LNCaP clone FGC (cell line): ENCODE measurements around the gene ARRB1.
A peak's percentile ranks its signal among the peaks of the same experiment; 100 is the strongest.

Experiments
- DNase-seq: peaks from one replicate; pipeline ENCODE4 v3.0.0-alpha.2; 2011; ENCODE audit warnings: low read depth
- H3K4me3 ChIP-seq: 2 replicates; pipeline ENCODE4 v1.5.1; 2011; ENCODE audit warnings: mild to moderate bottlenecking, low read depth, low read length, control low read depth
- TF ChIP-seq, protein P1 (sequence below): IDR thresholded peaks from 2 replicates; pipeline ENCODE4 v1.5.1; 2012; ENCODE audit warnings: mild to moderate bottlenecking; ENCODE audit not compliant: control insufficient read depth, insufficient read depth; ENCODE audit errors: extremely low read depth

ARRB1 gene

DNA sequence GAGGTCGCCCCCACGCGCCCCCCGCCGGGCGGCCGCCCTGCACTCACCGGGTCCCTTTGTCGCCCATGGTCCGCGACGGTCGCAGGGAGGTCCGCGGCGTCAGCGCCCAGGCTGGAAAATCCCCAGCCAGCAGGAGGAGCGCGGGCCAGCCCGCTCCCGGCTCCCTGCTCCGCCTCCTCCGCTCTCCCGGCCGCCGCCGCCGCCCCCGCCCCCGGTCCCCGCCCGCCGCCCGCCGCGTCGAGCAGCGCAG, at the start of gene ARRB1:
ARRB1 (minus strand) TSS at position 121 of the 250 bp plus-strand sequence; CDS start at position 67, 54 bp downstream.
- peak within 1 kb of the TSS; percentile 72 for H3K4me3 ChIP-seq
- DNase-seq = no peak
- TF ChIP-seq, protein P1, sequence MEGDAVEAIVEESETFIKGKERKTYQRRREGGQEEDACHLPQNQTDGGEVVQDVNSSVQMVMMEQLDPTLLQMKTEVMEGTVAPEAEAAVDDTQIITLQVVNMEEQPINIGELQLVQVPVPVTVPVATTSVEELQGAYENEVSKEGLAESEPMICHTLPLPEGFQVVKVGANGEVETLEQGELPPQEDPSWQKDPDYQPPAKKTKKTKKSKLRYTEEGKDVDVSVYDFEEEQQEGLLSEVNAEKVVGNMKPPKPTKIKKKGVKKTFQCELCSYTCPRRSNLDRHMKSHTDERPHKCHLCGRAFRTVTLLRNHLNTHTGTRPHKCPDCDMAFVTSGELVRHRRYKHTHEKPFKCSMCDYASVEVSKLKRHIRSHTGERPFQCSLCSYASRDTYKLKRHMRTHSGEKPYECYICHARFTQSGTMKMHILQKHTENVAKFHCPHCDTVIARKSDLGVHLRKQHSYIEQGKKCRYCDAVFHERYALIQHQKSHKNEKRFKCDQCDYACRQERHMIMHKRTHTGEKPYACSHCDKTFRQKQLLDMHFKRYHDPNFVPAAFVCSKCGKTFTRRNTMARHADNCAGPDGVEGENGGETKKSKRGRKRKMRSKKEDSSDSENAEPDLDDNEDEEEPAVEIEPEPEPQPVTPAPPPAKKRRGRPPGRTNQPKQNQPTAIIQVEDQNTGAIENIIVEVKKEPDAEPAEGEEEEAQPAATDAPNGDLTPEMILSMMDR = no peak; the same call in 1 of the 2 replicates

DNA sequence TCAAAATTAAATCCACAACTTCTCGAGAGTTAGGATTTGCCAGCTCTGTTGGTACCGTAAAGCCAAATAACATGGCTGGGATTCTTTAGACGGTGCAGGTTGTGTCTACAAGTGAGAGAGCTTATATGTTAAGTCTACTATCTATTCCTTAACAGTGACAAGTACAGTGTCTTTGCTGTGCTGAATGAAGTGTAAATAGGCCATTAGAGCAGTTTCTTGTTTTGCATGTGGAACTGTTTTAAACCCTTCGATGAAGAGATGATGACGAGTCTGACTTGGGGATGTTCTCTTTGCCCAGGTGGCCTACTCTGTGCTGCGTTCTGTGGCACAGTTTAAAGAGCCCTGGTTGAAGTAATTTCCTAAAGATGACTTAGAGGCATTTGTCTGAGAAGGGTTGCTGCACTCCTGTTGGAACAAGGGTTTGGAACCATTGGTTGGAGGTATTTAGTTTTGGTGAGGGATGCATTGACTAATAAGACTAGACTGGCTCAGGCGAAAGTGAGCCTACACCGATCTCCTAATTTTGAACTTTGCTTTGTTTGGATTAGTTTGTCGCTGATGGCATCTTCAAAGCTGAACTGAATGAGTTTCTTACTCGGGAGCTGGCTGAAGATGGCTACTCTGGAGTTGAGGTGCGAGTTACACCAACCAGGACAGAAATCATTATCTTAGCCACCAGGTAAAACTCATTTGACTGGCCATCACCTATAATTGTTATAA, 48.8 kb upstream of the ARRB1 start:
- TF ChIP-seq, protein P1 = no peak
- peak overlapping the region; percentile 70 for H3K4me3 ChIP-seq
- DNase-seq = no peak

DNA sequence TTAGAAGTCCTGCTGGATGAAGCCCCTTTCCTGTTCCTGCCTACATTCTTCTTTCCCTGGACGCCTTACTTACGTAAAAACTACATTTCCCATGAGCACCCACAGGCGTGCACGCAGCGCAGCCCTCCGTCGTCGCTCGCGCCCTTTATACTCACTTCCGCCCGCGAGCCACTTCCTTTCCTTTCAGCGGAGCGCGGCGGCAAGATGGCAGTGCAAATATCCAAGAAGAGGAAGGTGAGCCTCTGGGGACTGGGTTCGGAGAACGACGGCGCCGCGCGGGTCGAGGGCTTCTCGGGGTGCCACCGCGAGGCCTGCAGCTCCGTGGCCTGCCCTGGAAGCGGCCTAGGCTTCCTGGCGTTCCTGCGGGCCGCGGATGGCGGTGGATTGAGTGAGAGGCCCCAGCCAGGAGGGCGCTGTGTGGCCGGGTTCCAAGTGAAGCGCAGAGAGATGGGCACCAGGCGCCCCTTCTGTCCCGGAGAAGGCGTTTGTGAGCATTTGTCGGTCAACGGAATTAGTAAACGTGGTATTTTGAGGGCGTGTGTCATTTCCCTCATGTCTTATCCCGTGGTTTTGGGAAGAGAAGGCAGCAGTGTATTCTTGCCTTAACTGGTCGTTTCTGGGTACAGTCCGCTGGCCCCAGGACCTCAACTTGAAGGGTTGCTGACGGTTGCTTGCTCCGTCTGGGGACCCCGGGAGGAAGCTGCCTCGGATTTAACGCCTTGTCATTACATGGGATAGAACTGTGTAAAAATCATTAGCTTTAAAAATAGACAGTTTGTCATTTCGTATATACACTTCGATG, 48.1 kb upstream of the ARRB1 start, which contains the start of gene RPS3:
RPS3 (plus strand) TSS at position 175 of the 802 bp plus-strand sequence; CDS start at position 205, 30 bp downstream.
- TF ChIP-seq, protein P1 = no peak
- H3K4me3 ChIP-seq = peak within 1 kb of the TSS; percentile 70
- peak; percentile 76 for DNase-seq

DNA sequence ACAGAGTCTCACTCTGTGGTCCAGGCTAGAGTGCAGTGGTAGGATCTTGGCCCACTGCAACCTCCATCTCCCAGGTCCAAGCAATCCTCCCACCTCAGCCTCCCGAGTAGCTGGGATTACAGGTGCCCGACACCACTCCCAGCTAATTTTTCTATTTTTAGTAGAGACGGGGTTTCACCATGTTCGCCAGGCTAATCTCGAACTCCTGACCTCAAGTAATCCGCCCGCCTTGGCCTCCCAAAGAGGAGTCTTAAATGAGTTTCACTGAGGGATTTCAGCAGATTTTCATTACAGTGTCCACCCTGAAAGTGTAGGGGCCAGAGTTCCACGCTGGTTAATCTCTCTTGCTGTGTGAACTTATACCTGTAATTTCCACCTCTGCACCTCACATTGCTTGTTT, 47.4 kb upstream of the ARRB1 start:
- H3K4me3 ChIP-seq = peak overlapping the region; percentile 70; the same call in 1 of the 2 replicates
- DNase-seq = no peak
- TF ChIP-seq, protein P1 = no peak

GRCh38 chr11:75394085-75394840, 42.8 kb upstream of the ARRB1 start:
- DNase-seq = no peak
- TF ChIP-seq, protein P1 = no peak

GRCh38 chr11:75389925-75390324, 38.5 kb upstream of the ARRB1 start:
- TF ChIP-seq, protein P1 = no peak
- H3K4me3 ChIP-seq = no peak overlapping the region
- no peak for DNase-seq

More at GRCh38 chr11:75394085-75394840, 42.8 kb upstream of the ARRB1 start:
- H3K4me3 ChIP-seq = no peak overlapping the region
